Mesendoderm (in vitro differentiated cells): Measurements from ENCODE around the gene ZBTB48.

Source experiments
- DNase-seq: peaks from one replicate; pipeline ENCODE4 v3.0.0; 2013
- H2AK5ac ChIP-seq: 2 replicates; pipeline ENCODE4 v1.6.1; 2013; ENCODE audit warnings: low read length, inconsistent platforms
- H2BK120ac ChIP-seq: 2 replicates; pipeline ENCODE4 v1.6.1; 2013; ENCODE audit warnings: low read depth, mild to moderate bottlenecking, low read length, moderate library complexity, mixed read lengths
- H2BK15ac ChIP-seq: replicated peaks from 2 replicates; pipeline ENCODE4 v1.6.1; 2013; ENCODE audit warnings: low read depth, mild to moderate bottlenecking, moderate library complexity
- H2BK5ac ChIP-seq: 2 replicates; pipeline ENCODE4 v1.6.1; 2013; ENCODE audit warnings: low read length, inconsistent platforms
- H3K18ac ChIP-seq: 2 replicates; pipeline ENCODE4 v1.6.1; 2013; ENCODE audit warnings: mild to moderate bottlenecking, low read length, mixed read lengths
- H3K23ac ChIP-seq: one replicate; pipeline ENCODE4 v1.6.1; 2013; ENCODE audit warnings: low read length
- H3K27ac ChIP-seq: 2 replicates; pipeline ENCODE4 v1.5.1; 2013; ENCODE audit warnings: low read depth, mild to moderate bottlenecking, inconsistent platforms, low read length, moderate library complexity
- H3K27me3 ChIP-seq: 2 replicates; pipeline ENCODE4 v1.6.1; 2013; ENCODE audit warnings: low read length, control low read depth, mild to moderate bottlenecking, inconsistent platforms; ENCODE audit not compliant: insufficient read depth, poor library complexity
- H3K36me3 ChIP-seq: 2 replicates; pipeline ENCODE4 v1.6.1; 2013; ENCODE audit warnings: low read length, inconsistent platforms; ENCODE audit not compliant: control insufficient read depth, insufficient read depth
- H3K4ac ChIP-seq: one replicate; pipeline ENCODE4 v1.6.1; 2013; ENCODE audit warnings: low read depth, mild to moderate bottlenecking, low read length, moderate library complexity
- H3K4me1 ChIP-seq: 2 replicates; pipeline ENCODE4 v1.6.1; 2013; ENCODE audit warnings: low read depth, low read length, inconsistent platforms; ENCODE audit not compliant: control insufficient read depth
- H3K4me2 ChIP-seq: 2 replicates; pipeline ENCODE4 v1.6.1; 2013; ENCODE audit warnings: low read length
- H3K4me3 ChIP-seq: 2 replicates; pipeline ENCODE4 v1.5.1; 2013; ENCODE audit warnings: mild to moderate bottlenecking, low read length
- H3K56ac ChIP-seq: one replicate; pipeline ENCODE4 v1.6.1; 2013; ENCODE audit warnings: low read length
- H3K79me1 ChIP-seq: 2 replicates; pipeline ENCODE4 v1.6.1; 2013; ENCODE audit warnings: low read length, inconsistent platforms
- H3K79me2 ChIP-seq: 2 replicates; pipeline ENCODE4 v1.6.1; 2013; ENCODE audit warnings: mild to moderate bottlenecking, low read length; ENCODE audit not compliant: control insufficient read depth, insufficient read depth
- H3K9ac ChIP-seq: 2 replicates; pipeline ENCODE4 v1.6.1; 2013; ENCODE audit warnings: low read length, inconsistent platforms
- H4K5ac ChIP-seq: one replicate; pipeline ENCODE4 v1.6.1; 2013; ENCODE audit warnings: low read length
- H4K8ac ChIP-seq: one replicate; pipeline ENCODE4 v1.6.1; 2013; ENCODE audit warnings: low read depth, mild to moderate bottlenecking, control low read depth, low read length, moderate library complexity
- WGBS: extraction: QIAGEN DNeasy Blood & Tissue Kit; methylation state at CpG from one replicate; pipeline ENCODE4 v1.1.7; 2013; ENCODE audit warnings: low lambda C conversion rate, missing lambda C conversion rate; ENCODE audit not compliant: insufficient coverage; ENCODE audit errors: extremely low coverage; 5-methylcytosine and 5-hydroxymethylcytosine counted together

ZBTB48 gene

DNA sequence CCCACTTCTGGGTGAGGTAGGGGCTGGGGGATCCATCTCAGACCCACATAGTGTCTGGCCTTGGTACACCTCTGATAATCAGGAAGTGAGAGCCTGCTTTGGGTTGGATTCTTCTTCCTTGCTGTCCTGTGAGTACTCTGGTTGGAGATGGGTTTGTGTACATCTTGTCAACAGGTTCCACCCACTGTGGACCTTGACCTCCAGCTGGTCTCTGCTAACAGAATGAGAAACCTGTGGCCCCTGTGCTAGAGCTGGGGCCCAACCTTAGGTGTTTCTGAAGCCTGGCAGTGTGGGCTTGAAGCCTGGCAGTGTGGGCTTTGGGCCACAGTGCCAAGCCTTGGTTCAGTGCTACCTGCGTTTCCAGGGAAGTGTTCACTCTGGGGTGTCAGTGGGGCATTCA is 2.6 kb downstream of the ZBTB48 start:
- Histone ChIP-seq H3K79me2 (peaks cover 3% of the 10 kb centered on the region), H2BK5ac (no peak overlapping the region), H3K18ac (no peak overlapping the region), H3K79me1 (peaks cover 8% of the 10 kb centered on the region), H3K27me3 (no peaks in the 10 kb centered on the region), H2BK15ac (no peak overlapping the region), H3K23ac (no peak overlapping the region), H3K56ac (no peak overlapping the region), H4K5ac (no peak overlapping the region), H3K27ac (no peak overlapping the region), H3K4me2 (no peak overlapping the region), H3K4me1 (peaks cover 3% of the 10 kb centered on the region), H3K4me3 (no peak overlapping the region), H2AK5ac (no peak overlapping the region), H3K4ac (no peak overlapping the region), H3K9ac (no peak overlapping the region), H4K8ac (no peak overlapping the region), H2BK120ac (no peak overlapping the region), H3K36me3 (no peaks in the 10 kb centered on the region)
- WGBS: no CpG with 5 or more reads among the region's 1 CpG
- no peak for DNase-seq

DNA sequence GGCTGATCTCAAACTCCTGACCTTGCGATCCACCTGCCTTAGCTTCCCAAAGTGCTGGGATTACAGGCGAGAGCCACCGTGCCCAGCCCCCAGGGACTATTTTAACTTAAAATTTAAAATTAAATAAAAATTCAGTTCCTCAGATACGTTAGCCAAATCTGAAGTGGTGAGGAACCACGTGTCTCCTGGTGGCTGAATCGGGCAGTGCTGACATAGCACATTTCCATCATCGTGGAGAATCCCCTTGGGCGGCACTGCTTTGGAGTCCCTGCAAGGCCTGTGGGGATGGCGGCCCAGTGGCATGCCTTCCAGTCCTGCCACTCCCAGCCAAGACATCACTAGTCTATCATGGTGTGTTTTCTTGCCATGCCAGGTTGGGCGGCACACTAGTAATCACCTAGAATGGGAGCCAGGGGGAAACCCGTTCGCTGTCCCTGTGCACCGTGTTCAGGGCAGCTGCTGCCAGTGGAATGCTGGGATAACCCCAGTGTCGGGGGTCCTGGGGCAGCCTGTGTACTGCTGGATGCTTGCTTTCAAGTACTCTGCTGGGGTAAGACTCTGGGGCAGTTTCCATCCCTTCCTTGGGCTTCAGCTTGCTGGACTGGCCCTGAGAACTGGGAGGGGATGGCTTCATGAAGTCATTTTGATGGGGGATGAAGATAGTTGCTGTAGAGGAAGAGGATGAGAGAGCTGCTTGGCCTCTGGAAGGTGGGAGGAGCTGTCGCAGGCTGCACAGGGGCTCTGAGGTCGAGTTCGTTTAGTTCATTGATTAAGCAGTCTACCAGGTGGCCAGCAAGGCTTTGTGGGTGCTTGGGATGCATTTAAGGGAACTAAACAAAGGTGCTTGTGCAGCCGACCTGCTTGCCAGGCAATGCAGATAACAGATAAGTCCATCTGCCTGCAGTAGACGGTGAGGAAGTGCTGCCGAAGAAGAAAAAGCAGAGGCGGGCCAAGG is 4.6 kb downstream of the ZBTB48 start:
- no peak overlapping the region for H4K8ac ChIP-seq
- H3K18ac ChIP-seq: no peak overlapping the region
- peaks cover under 1% of the 10 kb centered on the region for H3K4me1 ChIP-seq
- H3K36me3 ChIP-seq: no peaks in the 10 kb centered on the region
- no peak overlapping the region for H3K56ac ChIP-seq
- no peak overlapping the region for H3K23ac ChIP-seq
- H4K5ac ChIP-seq: no peak overlapping the region
- H2AK5ac ChIP-seq: no peak overlapping the region
- no peak overlapping the region for H3K4ac ChIP-seq
- no peak overlapping the region for H2BK5ac ChIP-seq
- H2BK15ac ChIP-seq: no peak overlapping the region
- peaks cover 8% of the 10 kb centered on the region for H3K79me1 ChIP-seq
- H3K27me3 ChIP-seq: no peaks in the 10 kb centered on the region
- H3K27ac ChIP-seq: no peak overlapping the region
- no peak overlapping the region for H2BK120ac ChIP-seq
- DNase-seq: no peak
- H3K9ac ChIP-seq: no peak overlapping the region
- WGBS: no CpG with 5 or more reads among the region's 21 CpGs
- no peak overlapping the region for H3K4me2 ChIP-seq
- H3K4me3 ChIP-seq: no peak overlapping the region
- peaks cover 3% of the 10 kb centered on the region for H3K79me2 ChIP-seq

GRCh38 chr1:6585081-6585722 is 5.4 kb downstream of the ZBTB48 start:
- no peak for DNase-seq
- no peak overlapping the region for H3K18ac ChIP-seq
- H2BK120ac ChIP-seq: no peak overlapping the region
- no peak overlapping the region for H3K23ac ChIP-seq
- H3K4me2 ChIP-seq: no peak overlapping the region
- WGBS: no CpG with 5 or more reads among the region's 12 CpGs
- H3K27ac ChIP-seq: no peak overlapping the region
- H3K4ac ChIP-seq: no peak overlapping the region
- H3K4me3 ChIP-seq: no peak overlapping the region
- H4K8ac ChIP-seq: no peak overlapping the region
- H2BK5ac ChIP-seq: no peak overlapping the region
- H3K79me2 ChIP-seq: peaks cover 3% of the 10 kb centered on the region
- H3K36me3 ChIP-seq: peaks cover under 1% of the 10 kb centered on the region
- H2BK15ac ChIP-seq: no peak overlapping the region
- H3K9ac ChIP-seq: no peak overlapping the region
- H3K4me1 ChIP-seq: no peaks in the 10 kb centered on the region
- no peaks in the 10 kb centered on the region for H3K27me3 ChIP-seq
- H2AK5ac ChIP-seq: no peak overlapping the region
- H3K56ac ChIP-seq: no peak overlapping the region
- peaks cover 8% of the 10 kb centered on the region for H3K79me1 ChIP-seq
- no peak overlapping the region for H4K5ac ChIP-seq

GRCh38 chr1:6585841-6586240 is 6.0 kb downstream of the ZBTB48 start:
- Histone ChIP-seq H3K36me3 (peaks cover 5% of the 10 kb centered on the region), H3K4me3 (no peak overlapping the region), H3K4me1 (no peaks in the 10 kb centered on the region), H4K8ac (no peak overlapping the region), H3K4ac (no peak overlapping the region), H3K79me1 (peaks cover 5% of the 10 kb centered on the region), H2BK5ac (no peak overlapping the region), H2BK15ac (no peak overlapping the region), H3K9ac (no peak overlapping the region), H2AK5ac (no peak overlapping the region), H3K56ac (no peak overlapping the region), H3K4me2 (no peak overlapping the region), H3K23ac (no peak overlapping the region), H4K5ac (no peak overlapping the region), H3K27me3 (no peaks in the 10 kb centered on the region), H3K18ac (no peak overlapping the region), H3K27ac (no peak overlapping the region), H2BK120ac (no peak overlapping the region), H3K79me2 (no peaks in the 10 kb centered on the region)
- WGBS: no CpG with 5 or more reads among the region's 7 CpGs
- no peak for DNase-seq

DNA sequence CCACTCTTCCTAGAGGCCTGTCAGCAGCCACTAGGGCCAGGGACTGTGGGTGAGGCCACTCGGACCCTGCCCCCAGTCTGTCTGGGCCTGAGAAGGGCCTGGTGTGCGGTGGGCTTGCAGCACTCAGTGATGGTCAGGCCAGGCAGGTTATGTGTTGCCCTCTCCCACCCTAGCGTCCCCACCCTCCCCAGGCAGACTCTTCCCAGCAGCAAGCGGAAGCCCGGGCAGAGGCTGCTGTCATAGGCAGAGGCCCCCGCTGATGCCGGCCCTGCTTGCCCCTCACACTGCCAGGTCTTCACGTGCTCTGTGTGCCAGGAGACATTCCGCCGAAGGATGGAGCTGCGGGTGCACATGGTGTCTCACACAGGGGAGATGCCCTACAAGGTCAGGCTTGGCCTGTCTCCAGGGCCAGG is 6.6 kb downstream of the ZBTB48 start:
- Histone ChIP-seq H3K23ac (no peak overlapping the region), H4K8ac (no peak overlapping the region), H3K4me1 (no peaks in the 10 kb centered on the region), H4K5ac (no peak overlapping the region), H3K27ac (no peak overlapping the region), H3K9ac (no peak overlapping the region), H2AK5ac (no peak overlapping the region), H3K4ac (no peak overlapping the region), H3K27me3 (no peaks in the 10 kb centered on the region), H3K79me1 (peaks cover 3% of the 10 kb centered on the region), H2BK15ac (no peak overlapping the region), H3K56ac (no peak overlapping the region), H3K4me2 (no peak overlapping the region), H3K79me2 (no peaks in the 10 kb centered on the region), H3K36me3 (peaks cover 5% of the 10 kb centered on the region), H2BK5ac (no peak overlapping the region), H2BK120ac (no peak overlapping the region), H3K4me3 (no peak overlapping the region), H3K18ac (no peak overlapping the region)
- WGBS: no CpG with 5 or more reads among the region's 11 CpGs
- DNase-seq: no peak
